GM23338 (cell line): ENCODE measurements around the gene LCMT1. TPM values are rescaled to one million over a fixed set of nuclear protein-coding genes. Genes with fewer than 3 reads are reported as not detected.

ENCODE experiments used
- ATAC-seq: fragments of 200-7000 bp; cut with Tn5 transposase; 3 replicates; pipeline ENCODE4 v1.9.1; 2020
- DNase-seq: peaks from one replicate; pipeline ENCODE4 v3.0.0-alpha.2; 2015; ENCODE audit warnings: low spot score
- H2AFZ ChIP-seq: fragments of 200-600 bp; sonication (generic); 2 replicates; pipeline ENCODE4 v1.8.0; 2016; ENCODE audit warnings: antibody characterized with exemption, mild to moderate bottlenecking, moderate library complexity
- H3F3A ChIP-seq: fragments of 200-600 bp; sonication (generic); replicated peaks from 2 replicates; pipeline ENCODE4 v1.8.0; 2017; ENCODE audit warnings: antibody characterized with exemption, mixed run types, low read depth
- H3K27ac ChIP-seq: fragments of 200-600 bp; sonication (generic); 2 replicates; pipeline ENCODE4 v1.6.1; 2016; ENCODE audit warnings: low read depth
- H3K27me3 ChIP-seq: fragments of 200-600 bp; sonication (generic); 2 replicates; pipeline ENCODE4 v1.8.0; 2016; ENCODE audit warnings: mild to moderate bottlenecking, mixed run types, moderate library complexity; ENCODE audit not compliant: insufficient read depth
- H3K36me3 ChIP-seq: fragments of 200-600 bp; sonication (generic); 2 replicates; pipeline ENCODE4 v1.8.0; 2016; ENCODE audit warnings: mild to moderate bottlenecking; ENCODE audit not compliant: insufficient read depth
- H3K4me1 ChIP-seq: fragments of 200-600 bp; sonication (generic); 2 replicates; pipeline ENCODE4 v1.8.0; 2016; ENCODE audit warnings: mild to moderate bottlenecking, moderate library complexity; ENCODE audit not compliant: insufficient read depth
- H3K4me2 ChIP-seq: fragments of 200-600 bp; sonication (generic); 2 replicates; pipeline ENCODE4 v1.7.1; 2017; ENCODE audit warnings: mixed run types
- H3K4me3 ChIP-seq: fragments of 200-600 bp; sonication (generic); 2 replicates; pipeline ENCODE4 v1.6.1; 2016; ENCODE audit warnings: mixed run types
- H3K79me2 ChIP-seq: fragments of 200-600 bp; sonication (generic); replicated peaks from 2 replicates; pipeline ENCODE4 v1.8.0; 2017; ENCODE audit warnings: mild to moderate bottlenecking; ENCODE audit not compliant: insufficient read depth
- H3K9me2 ChIP-seq: fragments of 200-600 bp; sonication (generic); 2 replicates; pipeline ENCODE4 v1.8.0; 2017; ENCODE audit not compliant: insufficient read depth
- H4K20me1 ChIP-seq: fragments of 200-600 bp; sonication (generic); replicated peaks from 2 replicates; pipeline ENCODE4 v1.8.0; 2017; ENCODE audit warnings: mild to moderate bottlenecking; ENCODE audit not compliant: insufficient read depth
- H3K27ac Mint-ChIP-seq: 2 replicates; pipeline ENCODE4 v1.8.0; 2020; ENCODE audit warnings: inconsistent platforms, mild to moderate bottlenecking, moderate library complexity, mixed read lengths
- H3K27me3 Mint-ChIP-seq: 3 replicates; pipeline ENCODE4 v1.8.0; 2022; ENCODE audit warnings: low read depth, mild to moderate bottlenecking, moderate library complexity, mixed read lengths, inconsistent platforms; ENCODE audit not compliant: insufficient read depth, poor library complexity
- H3K36me3 Mint-ChIP-seq: 3 replicates; pipeline ENCODE4 v1.8.0; 2021; ENCODE audit warnings: low read depth, mild to moderate bottlenecking, inconsistent platforms, moderate library complexity, mixed read lengths
- H3K4me1 Mint-ChIP-seq: 3 replicates; pipeline ENCODE4 v1.8.0; 2020; ENCODE audit warnings: mild to moderate bottlenecking, inconsistent platforms, mixed read lengths
- H3K4me3 Mint-ChIP-seq: 3 replicates; pipeline ENCODE4 v1.8.0; 2021; ENCODE audit warnings: moderate library complexity, mild to moderate bottlenecking, inconsistent platforms, mixed read lengths
- H3K9me3 Mint-ChIP-seq: 3 replicates; pipeline ENCODE4 v1.8.0; 2020; ENCODE audit warnings: moderate library complexity, mild to moderate bottlenecking, inconsistent platforms, mixed read lengths
- JUNB ChIP-seq: IDR thresholded peaks from one replicate; pipeline ENCODE4 v1.6.1; 2016; ENCODE audit warnings: antibody characterized with exemption; ENCODE audit not compliant: unreplicated experiment
- NANOG ChIP-seq: IDR thresholded peaks from 2 replicates; pipeline ENCODE4 v1.6.1; 2016; ENCODE audit warnings: antibody characterized with exemption, borderline replicate concordance
- STAT1 ChIP-seq: IDR thresholded peaks from one replicate; pipeline ENCODE4 v1.6.1; 2016; ENCODE audit warnings: antibody characterized with exemption; ENCODE audit not compliant: unreplicated experiment
- polyA plus RNA-seq: library from polyadenylated mRNA; unstranded; fragments of >200 nt; fragmentation: Nextera tagmentation; extraction: Ambion mirVana; gene quantifications from 2 replicates; pipeline ENCODE4 v1.2.1, GENCODE V29; 2016
- total RNA-seq: library from RNA; depleted of rRNA; stranded (reverse); fragments of >200 nt; shearing (Covaris generic); gene quantifications from 2 replicates; pipeline ENCODE4 v1.2.3, GENCODE V29; 2014
- TF ChIP-seq, protein P1 (sequence below): IDR thresholded peaks from one replicate; pipeline ENCODE4 v1.6.1; 2018; ENCODE audit warnings: antibody characterized with exemption; ENCODE audit not compliant: unreplicated experiment
- TF ChIP-seq, protein P2 (sequence below): fragments of 250-450 bp; sonication (Bioruptor Pico); IDR thresholded peaks from 2 replicates; pipeline ENCODE4 v1.5.0; 2020; ENCODE audit warnings: mild to moderate bottlenecking, moderate library complexity
- TF ChIP-seq, protein P3 (sequence below), 2 experiments: fragments of 200-600 bp in 1 of 2; sonication (generic) in 1 of 2; conservative IDR thresholded peaks; 2 replicates each; pipeline versions ENCODE4 v1.5.1 to v1.6.1; 2016 to 2017; ENCODE audit warnings: antibody characterized with exemption in 2 of 2, low read depth in 2 of 2, mild to moderate bottlenecking in 2 of 2, moderate library complexity in 1 of 2

Gene LCMT1
- total and polyA plus RNA-seq, 2 experiments from 2014 or later, result 56.2 to 84.6 TPM

DNA sequence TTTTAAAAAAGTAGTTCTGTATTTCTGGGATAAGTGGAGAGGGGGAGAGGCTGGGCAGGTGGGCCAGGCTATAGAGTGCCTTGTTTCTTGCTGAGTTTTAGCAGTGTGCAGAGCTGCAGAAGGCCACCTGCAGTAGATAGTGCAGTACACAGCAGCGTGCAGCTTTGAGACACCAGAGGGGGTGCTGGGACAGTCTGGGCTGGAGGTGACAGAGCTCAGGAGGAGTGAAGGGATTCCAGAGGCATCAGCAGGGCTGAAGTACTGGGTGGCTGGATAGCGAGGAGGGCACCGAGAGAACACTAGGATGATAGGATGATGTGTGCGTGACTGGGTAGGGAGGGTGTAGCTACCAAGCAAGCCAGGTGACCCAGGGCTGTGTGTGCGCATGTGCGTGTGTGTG, 26.6 kb downstream of the LCMT1 start:
- H3K27ac Mint-ChIP-seq, result no peak overlapping the region
- H3F3A ChIP-seq, result no peaks in the 10 kb centered on the region
- no peaks in the 10 kb centered on the region for H3K4me1 ChIP-seq
- DNase-seq, result no peak
- no peak overlapping the region for H3K27ac ChIP-seq
- H3K9me2 ChIP-seq, result no peaks in the 10 kb centered on the region
- H3K79me2 ChIP-seq, result no peaks in the 10 kb centered on the region
- no peak overlapping the region for H3K4me3 Mint-ChIP-seq
- H3K36me3 ChIP-seq, result peaks cover 20% of the 10 kb centered on the region; the same call in 1 of the 2 replicates
- no peak overlapping the region for H3K4me2 ChIP-seq
- no peaks in the 10 kb centered on the region for H3K9me3 Mint-ChIP-seq
- peaks cover 10% of the 10 kb centered on the region for H3K27me3 Mint-ChIP-seq
- no peaks in the 10 kb centered on the region for H3K4me1 Mint-ChIP-seq
- H4K20me1 ChIP-seq, result peaks cover 10% of the 10 kb centered on the region
- no peak overlapping the region for H2AFZ ChIP-seq
- H3K4me3 ChIP-seq, result no peak overlapping the region
- ATAC-seq, result no peak
- TF ChIP-seq, protein P1, sequence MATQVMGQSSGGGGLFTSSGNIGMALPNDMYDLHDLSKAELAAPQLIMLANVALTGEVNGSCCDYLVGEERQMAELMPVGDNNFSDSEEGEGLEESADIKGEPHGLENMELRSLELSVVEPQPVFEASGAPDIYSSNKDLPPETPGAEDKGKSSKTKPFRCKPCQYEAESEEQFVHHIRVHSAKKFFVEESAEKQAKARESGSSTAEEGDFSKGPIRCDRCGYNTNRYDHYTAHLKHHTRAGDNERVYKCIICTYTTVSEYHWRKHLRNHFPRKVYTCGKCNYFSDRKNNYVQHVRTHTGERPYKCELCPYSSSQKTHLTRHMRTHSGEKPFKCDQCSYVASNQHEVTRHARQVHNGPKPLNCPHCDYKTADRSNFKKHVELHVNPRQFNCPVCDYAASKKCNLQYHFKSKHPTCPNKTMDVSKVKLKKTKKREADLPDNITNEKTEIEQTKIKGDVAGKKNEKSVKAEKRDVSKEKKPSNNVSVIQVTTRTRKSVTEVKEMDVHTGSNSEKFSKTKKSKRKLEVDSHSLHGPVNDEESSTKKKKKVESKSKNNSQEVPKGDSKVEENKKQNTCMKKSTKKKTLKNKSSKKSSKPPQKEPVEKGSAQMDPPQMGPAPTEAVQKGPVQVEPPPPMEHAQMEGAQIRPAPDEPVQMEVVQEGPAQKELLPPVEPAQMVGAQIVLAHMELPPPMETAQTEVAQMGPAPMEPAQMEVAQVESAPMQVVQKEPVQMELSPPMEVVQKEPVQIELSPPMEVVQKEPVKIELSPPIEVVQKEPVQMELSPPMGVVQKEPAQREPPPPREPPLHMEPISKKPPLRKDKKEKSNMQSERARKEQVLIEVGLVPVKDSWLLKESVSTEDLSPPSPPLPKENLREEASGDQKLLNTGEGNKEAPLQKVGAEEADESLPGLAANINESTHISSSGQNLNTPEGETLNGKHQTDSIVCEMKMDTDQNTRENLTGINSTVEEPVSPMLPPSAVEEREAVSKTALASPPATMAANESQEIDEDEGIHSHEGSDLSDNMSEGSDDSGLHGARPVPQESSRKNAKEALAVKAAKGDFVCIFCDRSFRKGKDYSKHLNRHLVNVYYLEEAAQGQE, result no peak
- TF ChIP-seq JUNB (no peak), NANOG (no peak), STAT1 (no peak)
- TF ChIP-seq, protein P2, sequence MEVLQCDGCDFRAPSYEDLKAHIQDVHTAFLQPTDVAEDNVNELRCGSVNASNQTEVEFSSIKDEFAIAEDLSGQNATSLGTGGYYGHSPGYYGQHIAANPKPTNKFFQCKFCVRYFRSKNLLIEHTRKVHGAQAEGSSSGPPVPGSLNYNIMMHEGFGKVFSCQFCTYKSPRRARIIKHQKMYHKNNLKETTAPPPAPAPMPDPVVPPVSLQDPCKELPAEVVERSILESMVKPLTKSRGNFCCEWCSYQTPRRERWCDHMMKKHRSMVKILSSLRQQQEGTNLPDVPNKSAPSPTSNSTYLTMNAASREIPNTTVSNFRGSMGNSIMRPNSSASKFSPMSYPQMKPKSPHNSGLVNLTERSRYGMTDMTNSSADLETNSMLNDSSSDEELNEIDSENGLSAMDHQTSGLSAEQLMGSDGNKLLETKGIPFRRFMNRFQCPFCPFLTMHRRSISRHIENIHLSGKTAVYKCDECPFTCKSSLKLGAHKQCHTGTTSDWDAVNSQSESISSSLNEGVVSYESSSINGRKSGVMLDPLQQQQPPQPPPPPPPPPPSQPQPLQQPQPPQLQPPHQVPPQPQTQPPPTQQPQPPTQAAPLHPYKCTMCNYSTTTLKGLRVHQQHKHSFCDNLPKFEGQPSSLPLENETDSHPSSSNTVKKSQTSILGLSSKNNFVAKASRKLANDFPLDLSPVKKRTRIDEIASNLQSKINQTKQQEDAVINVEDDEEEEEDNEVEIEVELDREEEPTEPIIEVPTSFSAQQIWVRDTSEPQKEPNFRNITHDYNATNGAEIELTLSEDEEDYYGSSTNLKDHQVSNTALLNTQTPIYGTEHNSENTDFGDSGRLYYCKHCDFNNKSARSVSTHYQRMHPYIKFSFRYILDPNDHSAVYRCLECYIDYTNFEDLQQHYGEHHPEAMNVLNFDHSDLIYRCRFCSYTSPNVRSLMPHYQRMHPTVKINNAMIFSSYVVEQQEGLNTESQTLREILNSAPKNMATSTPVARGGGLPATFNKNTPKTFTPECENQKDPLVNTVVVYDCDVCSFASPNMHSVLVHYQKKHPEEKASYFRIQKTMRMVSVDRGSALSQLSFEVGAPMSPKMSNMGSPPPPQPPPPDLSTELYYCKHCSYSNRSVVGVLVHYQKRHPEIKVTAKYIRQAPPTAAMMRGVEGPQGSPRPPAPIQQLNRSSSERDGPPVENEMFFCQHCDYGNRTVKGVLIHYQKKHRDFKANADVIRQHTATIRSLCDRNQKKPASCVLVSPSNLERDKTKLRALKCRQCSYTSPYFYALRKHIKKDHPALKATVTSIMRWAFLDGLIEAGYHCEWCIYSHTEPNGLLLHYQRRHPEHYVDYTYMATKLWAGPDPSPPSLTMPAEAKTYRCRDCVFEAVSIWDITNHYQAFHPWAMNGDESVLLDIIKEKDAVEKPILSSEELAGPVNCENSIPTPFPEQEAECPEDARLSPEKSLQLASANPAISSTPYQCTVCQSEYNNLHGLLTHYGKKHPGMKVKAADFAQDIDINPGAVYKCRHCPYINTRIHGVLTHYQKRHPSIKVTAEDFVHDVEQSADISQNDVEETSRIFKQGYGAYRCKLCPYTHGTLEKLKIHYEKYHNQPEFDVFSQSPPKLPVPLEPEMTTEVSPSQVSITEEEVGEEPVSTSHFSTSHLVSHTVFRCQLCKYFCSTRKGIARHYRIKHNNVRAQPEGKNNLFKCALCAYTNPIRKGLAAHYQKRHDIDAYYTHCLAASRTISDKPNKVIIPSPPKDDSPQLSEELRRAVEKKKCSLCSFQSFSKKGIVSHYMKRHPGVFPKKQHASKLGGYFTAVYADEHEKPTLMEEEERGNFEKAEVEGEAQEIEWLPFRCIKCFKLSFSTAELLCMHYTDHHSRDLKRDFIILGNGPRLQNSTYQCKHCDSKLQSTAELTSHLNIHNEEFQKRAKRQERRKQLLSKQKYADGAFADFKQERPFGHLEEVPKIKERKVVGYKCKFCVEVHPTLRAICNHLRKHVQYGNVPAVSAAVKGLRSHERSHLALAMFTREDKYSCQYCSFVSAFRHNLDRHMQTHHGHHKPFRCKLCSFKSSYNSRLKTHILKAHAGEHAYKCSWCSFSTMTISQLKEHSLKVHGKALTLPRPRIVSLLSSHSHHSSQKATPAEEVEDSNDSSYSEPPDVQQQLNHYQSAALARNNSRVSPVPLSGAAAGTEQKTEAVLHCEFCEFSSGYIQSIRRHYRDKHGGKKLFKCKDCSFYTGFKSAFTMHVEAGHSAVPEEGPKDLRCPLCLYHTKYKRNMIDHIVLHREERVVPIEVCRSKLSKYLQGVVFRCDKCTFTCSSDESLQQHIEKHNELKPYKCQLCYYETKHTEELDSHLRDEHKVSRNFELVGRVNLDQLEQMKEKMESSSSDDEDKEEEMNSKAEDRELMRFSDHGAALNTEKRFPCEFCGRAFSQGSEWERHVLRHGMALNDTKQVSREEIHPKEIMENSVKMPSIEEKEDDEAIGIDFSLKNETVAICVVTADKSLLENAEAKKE (CRISPR knock-in tag), result no peak
- TF ChIP-seq, protein P3, sequence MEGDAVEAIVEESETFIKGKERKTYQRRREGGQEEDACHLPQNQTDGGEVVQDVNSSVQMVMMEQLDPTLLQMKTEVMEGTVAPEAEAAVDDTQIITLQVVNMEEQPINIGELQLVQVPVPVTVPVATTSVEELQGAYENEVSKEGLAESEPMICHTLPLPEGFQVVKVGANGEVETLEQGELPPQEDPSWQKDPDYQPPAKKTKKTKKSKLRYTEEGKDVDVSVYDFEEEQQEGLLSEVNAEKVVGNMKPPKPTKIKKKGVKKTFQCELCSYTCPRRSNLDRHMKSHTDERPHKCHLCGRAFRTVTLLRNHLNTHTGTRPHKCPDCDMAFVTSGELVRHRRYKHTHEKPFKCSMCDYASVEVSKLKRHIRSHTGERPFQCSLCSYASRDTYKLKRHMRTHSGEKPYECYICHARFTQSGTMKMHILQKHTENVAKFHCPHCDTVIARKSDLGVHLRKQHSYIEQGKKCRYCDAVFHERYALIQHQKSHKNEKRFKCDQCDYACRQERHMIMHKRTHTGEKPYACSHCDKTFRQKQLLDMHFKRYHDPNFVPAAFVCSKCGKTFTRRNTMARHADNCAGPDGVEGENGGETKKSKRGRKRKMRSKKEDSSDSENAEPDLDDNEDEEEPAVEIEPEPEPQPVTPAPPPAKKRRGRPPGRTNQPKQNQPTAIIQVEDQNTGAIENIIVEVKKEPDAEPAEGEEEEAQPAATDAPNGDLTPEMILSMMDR (conservative IDR thresholded peaks at IDR 0.05; ENCODE audit: low read depth in 2 of 2), result no peak
- H3K36me3 Mint-ChIP-seq, result peaks cover 44% of the 10 kb centered on the region
- H3K27me3 ChIP-seq, result no peaks in the 10 kb centered on the region
